Measurements from ENCODE around the gene VPS39.

The VPS39 gene

GRCh38 chr15:42130246-42130986 lies 77.7 kb downstream of the VPS39 start:
- no peak overlapping the region for H3K4me2 ChIP-seq (ENCODE audit: low read length)

DNA sequence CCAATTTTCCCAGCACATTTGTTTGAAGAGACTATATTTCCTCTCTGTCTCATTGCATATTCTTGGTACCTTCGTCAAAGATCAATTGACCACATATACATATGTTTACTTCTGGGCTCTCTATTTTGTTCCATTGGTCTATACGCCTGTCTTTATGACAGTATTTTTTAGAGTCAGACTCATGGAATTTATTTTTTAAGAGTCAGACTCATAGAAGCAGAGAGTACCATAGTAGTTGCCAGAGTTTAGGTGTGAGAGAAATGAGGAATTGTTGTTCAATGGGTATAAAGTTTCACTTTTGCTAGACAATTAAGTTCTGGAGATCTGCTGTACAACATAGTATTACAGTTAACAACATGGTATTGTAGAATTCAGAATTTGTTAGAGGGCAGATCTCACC lies 78.7 kb downstream of the VPS39 start:
- Histone ChIP-seq H3K27me3 (ENCODE audit: control insufficient read depth, insufficient read depth, low read length) (no peaks in the 10 kb centered on the region), H3K9me3 (ENCODE audit: control insufficient read depth, low read length) (no peaks in the 10 kb centered on the region), H3K27ac (no peak overlapping the region), H3K9ac (no peak overlapping the region), H3K4me2 (ENCODE audit: low read length) (no peak overlapping the region), H3K36me3 (ENCODE audit: control insufficient read depth, insufficient read depth, low read length) (no peaks in the 10 kb centered on the region), H2AFZ (no peak overlapping the region), H3K79me2 (no peaks in the 10 kb centered on the region), H3K4me1 (no peaks in the 10 kb centered on the region), H3K4me3 (ENCODE audit: low read depth, low read length) (no peak overlapping the region)
- no peak for TF ChIP-seq CTCF (IDR thresholded peaks at IDR 0.05)

More at GRCh38 chr15:42130246-42130986, 77.7 kb downstream of the VPS39 start:
- H3K9ac ChIP-seq, result no peak overlapping the region
- no peak overlapping the region for H3K4me3 ChIP-seq (ENCODE audit: low read depth, low read length)
- TF ChIP-seq CTCF (IDR thresholded peaks at IDR 0.05), result no peak
- no peaks in the 10 kb centered on the region for H3K4me1 ChIP-seq
- no peaks in the 10 kb centered on the region for H3K9me3 ChIP-seq (ENCODE audit: control insufficient read depth, low read length)
- no peaks in the 10 kb centered on the region for H3K79me2 ChIP-seq
- no peak overlapping the region for H3K27ac ChIP-seq
- no peaks in the 10 kb centered on the region for H3K36me3 ChIP-seq (ENCODE audit: control insufficient read depth, insufficient read depth, low read length)
- H2AFZ ChIP-seq, result no peak overlapping the region
- no peaks in the 10 kb centered on the region for H3K27me3 ChIP-seq (ENCODE audit: control insufficient read depth, insufficient read depth, low read length)

DNA sequence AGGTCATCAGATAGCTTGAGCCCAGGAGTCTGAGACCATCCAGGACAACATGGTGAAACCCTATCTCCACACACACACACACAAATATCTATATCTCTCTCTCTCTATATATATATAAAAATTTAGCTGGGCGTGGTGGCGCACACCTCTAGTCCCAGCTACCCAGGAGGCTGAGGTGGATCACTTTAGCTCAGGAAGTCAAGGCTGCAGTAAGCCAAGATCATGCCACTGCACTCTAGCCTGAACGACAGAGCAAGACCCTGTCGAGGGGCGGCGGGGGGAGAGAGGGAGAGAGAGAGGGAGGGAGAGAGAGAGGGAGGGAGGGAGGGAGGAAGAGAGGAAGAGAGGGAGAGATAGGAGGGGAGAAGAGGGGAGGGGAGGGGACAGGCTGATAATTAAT lies 79.6 kb downstream of the VPS39 start:
- TF ChIP-seq CTCF (IDR thresholded peaks at IDR 0.05), result no peak
- H3K9me3 ChIP-seq (ENCODE audit: control insufficient read depth, low read length), result no peaks in the 10 kb centered on the region
- no peaks in the 10 kb centered on the region for H3K79me2 ChIP-seq
- no peak overlapping the region for H3K9ac ChIP-seq
- H2AFZ ChIP-seq, result no peak overlapping the region
- H3K27me3 ChIP-seq (ENCODE audit: control insufficient read depth, insufficient read depth, low read length), result no peaks in the 10 kb centered on the region
- no peak overlapping the region for H3K27ac ChIP-seq
- no peak overlapping the region for H3K4me3 ChIP-seq (ENCODE audit: low read depth, low read length)
- no peak overlapping the region for H3K4me2 ChIP-seq (ENCODE audit: low read length)
- no peaks in the 10 kb centered on the region for H3K4me1 ChIP-seq
- H3K36me3 ChIP-seq (ENCODE audit: control insufficient read depth, insufficient read depth, low read length), result no peaks in the 10 kb centered on the region

GRCh38 chr15:42123546-42123945 lies 84.6 kb downstream of the VPS39 start:
- no peaks in the 10 kb centered on the region for H3K79me2 ChIP-seq
- no peak overlapping the region for H3K4me2 ChIP-seq (ENCODE audit: low read length)
- H2AFZ ChIP-seq, result no peak overlapping the region
- no peaks in the 10 kb centered on the region for H3K9me3 ChIP-seq (ENCODE audit: control insufficient read depth, low read length)
- no peak overlapping the region for H3K27ac ChIP-seq
- TF ChIP-seq CTCF (IDR thresholded peaks at IDR 0.05), result no peak
- no peaks in the 10 kb centered on the region for H3K27me3 ChIP-seq (ENCODE audit: control insufficient read depth, insufficient read depth, low read length)
- H3K36me3 ChIP-seq (ENCODE audit: control insufficient read depth, insufficient read depth, low read length), result no peaks in the 10 kb centered on the region
- no peak overlapping the region for H3K4me3 ChIP-seq (ENCODE audit: low read depth, low read length)
- no peak overlapping the region for H3K9ac ChIP-seq
- no peaks in the 10 kb centered on the region for H3K4me1 ChIP-seq

- Histone ChIP-seq H3K9ac (no peak overlapping the region), H2AFZ (no peak overlapping the region), H3K27me3 (ENCODE audit: control insufficient read depth, insufficient read depth, low read length) (no peaks in the 10 kb centered on the region), H3K36me3 (ENCODE audit: control insufficient read depth, insufficient read depth, low read length) (no peaks in the 10 kb centered on the region), H3K9me3 (ENCODE audit: control insufficient read depth, low read length) (no peaks in the 10 kb centered on the region), H3K4me2 (ENCODE audit: low read length) (no peak overlapping the region), H3K79me2 (no peaks in the 10 kb centered on the region), H3K27ac (no peak overlapping the region), H3K4me3 (ENCODE audit: low read depth, low read length) (no peak overlapping the region), H3K4me1 (no peaks in the 10 kb centered on the region)
- TF ChIP-seq CTCF (IDR thresholded peaks at IDR 0.05), result no peak
These were observed 86.4 kb downstream of the VPS39 start for GRCh38 chr15:42121682-42122081.

Data from parathyroid adenoma (tissue), 2 donors.